SK-N-SH (cell line): ENCODE measurements around the gene HDAC2. TPM values are rescaled to one million over a fixed set of nuclear protein-coding genes. Genes with fewer than 3 reads are reported as not detected.

ENCODE experiments used
- CTCF ChIA-PET: fragments of 300-600, 350-600 bp; formaldehyde crosslinking; extraction: SDS; loops from one replicate; lab custom pipeline; 2021; lab: Yijun Ruan, JAX
- POLR2A ChIA-PET: fragments of 350-600 bp; sonication (Branson Sonifier 250); formaldehyde crosslinking; extraction: SDS; loops from one replicate; lab custom pipeline; 2020; ENCODE audit warnings: antibody characterized with exemption, inconsistent platforms; lab: Yijun Ruan, JAX
- DNase-seq: peaks from one replicate; pipeline ENCODE4 v3.0.0; 2012
- H2AFZ ChIP-seq: fragments of 200-600 bp; sonication (generic); 2 replicates; pipeline ENCODE4 v1.8.1; 2016; ENCODE audit warnings: antibody characterized with exemption, mild to moderate bottlenecking, low read depth
- H3F3A ChIP-seq: fragments of 200-600 bp; sonication (generic); replicated peaks from 2 replicates; pipeline ENCODE3; 2016; ENCODE audit warnings: antibody characterized with exemption, mild to moderate bottlenecking; ENCODE audit not compliant: insufficient read depth
- H3K27ac ChIP-seq, 2 experiments: fragments of 200-500 bp in 1 of 2; fragments of 200-600 bp in 1 of 2; sonication (Bioruptor generic) in 1 of 2; sonication (generic), shearing (Covaris generic) in 1 of 2; 2 replicates each; pipeline versions ENCODE4 v1.5.1 to v1.6.1; 2014 to 2016; ENCODE audit warnings: low read depth in 2 of 2, inconsistent platforms in 1 of 2, low read length in 1 of 2, mild to moderate bottlenecking in 1 of 2, mixed read lengths in 1 of 2
- H3K27me3 ChIP-seq: fragments of 200-600 bp; sonication (generic), shearing (Covaris generic); 2 replicates; pipeline ENCODE4 v1.6.1; 2016; ENCODE audit warnings: mixed run types; ENCODE audit not compliant: insufficient read depth
- H3K36me3 ChIP-seq, 2 experiments: fragments of 200-500 bp in 1 of 2; fragments of 200-600 bp in 1 of 2; sonication (Bioruptor generic) in 1 of 2; sonication (generic) in 1 of 2; replicated peaks in 1 of 2; 2 replicates each; pipeline versions ENCODE3 to v1.5.1; 2014 to 2016; ENCODE audit warnings: low read length in 1 of 2, mild to moderate bottlenecking in 1 of 2; ENCODE audit not compliant: insufficient read depth in 2 of 2, control insufficient read depth in 1 of 2
- H3K4me1 ChIP-seq, 2 experiments: fragments of 200-500 bp in 1 of 2; fragments of 200-600 bp in 1 of 2; sonication (Bioruptor generic) in 1 of 2; sonication (generic), shearing (Covaris generic) in 1 of 2; 2 replicates each; pipeline versions ENCODE4 v1.5.1 to v1.6.1; 2014 to 2016; ENCODE audit warnings: low read depth in 1 of 2, low read length in 1 of 2, mixed run types in 1 of 2; ENCODE audit not compliant: insufficient read depth in 2 of 2, control insufficient read depth in 1 of 2
- H3K4me2 ChIP-seq: fragments of 200-600 bp; sonication (generic), shearing (Covaris generic); 2 replicates; pipeline ENCODE4 v1.6.1; 2017; ENCODE audit warnings: mixed run types
- H3K4me3 ChIP-seq, 2 experiments: fragments of 200-500 bp in 1 of 2; fragments of 200-600 bp in 1 of 2; sonication (Bioruptor generic) in 1 of 2; sonication (generic), shearing (Covaris generic) in 1 of 2; 2 replicates each; pipeline versions ENCODE4 v1.5.1 to v1.8.1; 2014 to 2016; ENCODE audit warnings: low read depth in 2 of 2, inconsistent platforms in 1 of 2, low read length in 1 of 2, mild to moderate bottlenecking in 1 of 2, mixed read lengths in 1 of 2, moderate library complexity in 1 of 2
- H3K79me2 ChIP-seq: fragments of 200-600 bp; sonication (generic); 2 replicates; pipeline ENCODE4 v1.8.1; 2017; ENCODE audit warnings: mild to moderate bottlenecking; ENCODE audit not compliant: insufficient read depth
- H3K9ac ChIP-seq: fragments of 200-600 bp; sonication (generic); 2 replicates; pipeline ENCODE4 v1.6.1; 2017; ENCODE audit warnings: mixed run types
- H3K9me2 ChIP-seq: fragments of 200-600 bp; sonication (generic); 2 replicates; pipeline ENCODE4 v1.6.1; 2017; ENCODE audit warnings: mixed run types
- H3K9me3 ChIP-seq: fragments of 200-600 bp; sonication (generic); 2 replicates; pipeline ENCODE4 v1.6.1; 2017; ENCODE audit warnings: mixed run types, mild to moderate bottlenecking, moderate library complexity
- H4K20me1 ChIP-seq: fragments of 200-600 bp; sonication (generic); 2 replicates; pipeline ENCODE4 v1.6.1; 2017; ENCODE audit warnings: mild to moderate bottlenecking, mixed run types; ENCODE audit not compliant: insufficient read depth
- CHD2 ChIP-seq: fragments of 150-350 bp; IDR thresholded peaks from 2 replicates; pipeline ENCODE4 v1.6.1; 2018; ENCODE audit warnings: low read length; ENCODE audit not compliant: partially characterized antibody
- EP300 ChIP-seq, 2 experiments: IDR thresholded peaks; 2 replicates each; pipeline versions ENCODE4 v1.4.0 to v1.6.1; 2012; ENCODE audit warnings: borderline replicate concordance in 1 of 2, low read depth in 1 of 2, low read length in 1 of 2
- EZH2phosphoT487 ChIP-seq: fragments of 200-600 bp; sonication (generic); IDR thresholded peaks from 2 replicates; pipeline ENCODE4 v1.6.1; 2017; ENCODE audit warnings: low read depth, mixed run types, mild to moderate bottlenecking, antibody characterized with exemption, moderate library complexity, borderline replicate concordance
- FOXJ3 ChIP-seq: sonication (generic); formaldehyde crosslinking; IDR thresholded peaks from 2 replicates; pipeline ENCODE4 v1.5.1; 2020; ENCODE audit warnings: mild to moderate bottlenecking, missing genetic modification reagents
- GABPA ChIP-seq: IDR thresholded peaks from 2 replicates; pipeline ENCODE4 v1.4.0; 2012; ENCODE audit warnings: low read depth, mild to moderate bottlenecking
- MAX ChIP-seq: IDR thresholded peaks from 2 replicates; pipeline ENCODE4 v1.4.0; 2012; ENCODE audit warnings: low read depth
- MEF2A ChIP-seq: IDR thresholded peaks from 2 replicates; pipeline ENCODE4 v1.4.0; 2012; ENCODE audit warnings: low read depth, borderline replicate concordance
- MXI1 ChIP-seq: IDR thresholded peaks from 2 replicates; pipeline ENCODE4 v1.6.1; 2012; ENCODE audit warnings: mild to moderate bottlenecking, low read depth, low read length, improper control_type of control experiment
- NFIC ChIP-seq: IDR thresholded peaks from 2 replicates; pipeline ENCODE4 v1.4.0; 2012; ENCODE audit warnings: borderline replicate concordance
- NRF1 ChIP-seq: IDR thresholded peaks from 2 replicates; pipeline ENCODE4 v1.6.1; 2012; ENCODE audit warnings: low read depth, mild to moderate bottlenecking, low read length
- RAD21 ChIP-seq: IDR thresholded peaks from 2 replicates; pipeline ENCODE4 v1.6.1; 2012; ENCODE audit warnings: mild to moderate bottlenecking, low read length
- RCOR1 ChIP-seq: fragments of 150-350 bp; IDR thresholded peaks from 2 replicates; pipeline ENCODE4 v1.6.1; 2017; ENCODE audit warnings: antibody characterized with exemption, low read length
- RFX5 ChIP-seq: IDR thresholded peaks from 2 replicates; pipeline ENCODE4 v1.6.1; 2012; ENCODE audit warnings: mild to moderate bottlenecking, improper control_type of control experiment, low read length
- RXRA ChIP-seq: IDR thresholded peaks from 2 replicates; pipeline ENCODE4 v1.4.0; 2012; ENCODE audit warnings: low read depth, mild to moderate bottlenecking, borderline replicate concordance
- SIN3A ChIP-seq: IDR thresholded peaks from 2 replicates; pipeline ENCODE4 v1.6.1; 2012; ENCODE audit warnings: low read depth, mild to moderate bottlenecking, low read length, moderate library complexity, borderline replicate concordance
- TAF1 ChIP-seq: IDR thresholded peaks from 2 replicates; pipeline ENCODE4 v1.6.1; 2012; ENCODE audit warnings: low read depth, mild to moderate bottlenecking, low read length, moderate library complexity, borderline replicate concordance
- TCF12 ChIP-seq: IDR thresholded peaks from 2 replicates; pipeline ENCODE4 v1.4.0; 2012
- WGBS: methylation state at CpG from one replicate; pipeline ENCODE4 v1.1.6; 2017; ENCODE audit warnings: low lambda C conversion rate; 5-methylcytosine and 5-hydroxymethylcytosine counted together
- polyA plus RNA-seq, 3 experiments: library from polyadenylated mRNA; depleted of rRNA; stranded (reverse); fragments of >200 nt; gene quantifications; 2 replicates each; pipeline ENCODE4 v1.2.3, GENCODE V29; 2012
- TF ChIP-seq, protein P1 (sequence below): fragments of 150-350 bp; IDR thresholded peaks from 2 replicates; pipeline ENCODE4 v1.6.1; 2016; ENCODE audit warnings: mild to moderate bottlenecking, low read depth, low read length

HDAC2 gene
- polyA plus RNA-seq, 1 of the 3 experiments (the other 2 are of a cell fraction) = 90.4 TPM

DNA sequence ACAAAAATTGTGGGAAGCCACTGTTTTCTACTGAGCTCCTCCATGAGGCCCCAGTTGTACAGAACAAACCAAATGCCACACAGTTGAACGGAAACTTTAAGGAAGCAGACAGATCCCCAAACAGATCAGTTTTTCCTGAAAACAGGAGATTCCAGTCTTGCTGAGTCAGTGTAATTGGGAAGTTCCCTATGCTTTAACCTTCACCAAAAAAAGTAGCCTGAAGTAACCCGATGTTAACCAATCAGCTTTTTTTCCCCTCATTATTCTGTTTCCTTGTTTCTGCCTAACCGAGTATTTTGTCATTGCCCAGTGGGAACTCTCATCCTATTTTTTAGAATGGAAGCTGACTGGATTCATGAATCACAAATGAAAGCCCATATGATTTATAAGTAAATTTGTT, 77.1 kb downstream of the HDAC2 start:
- Histone ChIP-seq H3F3A (peaks cover 8% of the 10 kb centered on the region), H3K27me3 (no peaks in the 10 kb centered on the region), H3K27ac (peak overlapping the region; percentile 58 to 69; a peak in 3 of 4 replicates), H3K36me3 (no peaks in the 10 kb centered on the region), H2AFZ (no peak overlapping the region), H4K20me1 (no peaks in the 10 kb centered on the region), H3K4me1 (peaks cover 0 to 2% of the 10 kb centered on the region in 2 experiments; a peak in 1 of 4 replicates), H3K9me3 (peaks cover 8% of the 10 kb centered on the region; the same call in 1 of the 2 replicates), H3K4me3 (no peak overlapping the region), H3K4me2 (no peak overlapping the region), H3K9ac (no peak overlapping the region), H3K79me2 (no peaks in the 10 kb centered on the region), H3K9me2 (no peaks in the 10 kb centered on the region)
- ChIA-PET CTCF (interaction anchor here (1.0 to 1.2 kb wide), 2 partner anchors 13 to 14 kb away, joined by 3 to 4 read pairs; no protein-coding TSS in a partner anchor), POLR2A (no interaction called here)
- TF ChIP-seq FOXJ3 (CRISPR knock-in tag) = no peak
- peak; percentile 17; the same call in 1 of the 2 replicates for TF ChIP-seq RXRA
- DNase-seq = no peak
- WGBS = 34% methylated on average over 3 of the region's 3 CpGs

DNA sequence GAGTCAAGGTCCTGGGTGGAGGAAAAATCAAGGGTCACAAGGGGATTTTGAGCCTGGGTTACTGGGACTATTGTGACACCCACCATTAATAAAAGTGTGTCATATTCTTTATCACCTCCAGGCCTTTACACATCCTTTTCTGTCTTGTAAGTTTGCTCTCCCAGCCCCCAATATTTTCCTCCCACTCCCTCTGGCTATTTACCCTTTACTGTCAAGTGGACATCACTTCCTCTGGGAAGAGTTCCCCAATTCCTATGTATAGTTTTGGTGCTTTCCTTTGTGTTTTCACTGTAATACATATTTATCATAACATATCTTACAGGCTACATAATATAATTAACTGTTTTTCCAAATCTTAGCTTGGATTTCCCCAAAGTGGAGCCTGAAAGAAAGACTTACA, 77.5 kb downstream of the HDAC2 start:
- ChIA-PET CTCF (interaction anchor here (1.0 to 1.2 kb wide), 2 partner anchors 13 kb away, joined by 3 to 4 read pairs; no protein-coding TSS in a partner anchor), POLR2A (no interaction called here)
- H3K27me3 ChIP-seq = no peaks in the 10 kb centered on the region
- peaks cover 8% of the 10 kb centered on the region; the same call in 1 of the 2 replicates for H3K9me3 ChIP-seq
- no peaks in the 10 kb centered on the region for H4K20me1 ChIP-seq
- H3K9me2 ChIP-seq = no peaks in the 10 kb centered on the region
- peaks cover 8% of the 10 kb centered on the region for H3F3A ChIP-seq
- H3K79me2 ChIP-seq = no peaks in the 10 kb centered on the region
- H3K9ac ChIP-seq = no peak overlapping the region
- H3K36me3 ChIP-seq = no peaks in the 10 kb centered on the region
- peak overlapping the region; percentile 5 to 69; a peak in 2 of 4 replicates for H3K27ac ChIP-seq
- no peak overlapping the region for H3K4me3 ChIP-seq
- no peak for DNase-seq
- TF ChIP-seq GABPA = no peak
- TF ChIP-seq, protein P1, sequence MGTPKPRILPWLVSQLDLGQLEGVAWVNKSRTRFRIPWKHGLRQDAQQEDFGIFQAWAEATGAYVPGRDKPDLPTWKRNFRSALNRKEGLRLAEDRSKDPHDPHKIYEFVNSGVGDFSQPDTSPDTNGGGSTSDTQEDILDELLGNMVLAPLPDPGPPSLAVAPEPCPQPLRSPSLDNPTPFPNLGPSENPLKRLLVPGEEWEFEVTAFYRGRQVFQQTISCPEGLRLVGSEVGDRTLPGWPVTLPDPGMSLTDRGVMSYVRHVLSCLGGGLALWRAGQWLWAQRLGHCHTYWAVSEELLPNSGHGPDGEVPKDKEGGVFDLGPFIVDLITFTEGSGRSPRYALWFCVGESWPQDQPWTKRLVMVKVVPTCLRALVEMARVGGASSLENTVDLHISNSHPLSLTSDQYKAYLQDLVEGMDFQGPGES = no peak
- TF ChIP-seq EZH2phosphoT487 = no peak
- TF ChIP-seq MXI1 = no peak
- H3K4me1 ChIP-seq = peaks cover 0 to 2% of the 10 kb centered on the region in 2 experiments; a peak in 1 of 4 replicates
- no peak overlapping the region for H3K4me2 ChIP-seq
- H2AFZ ChIP-seq = no peak overlapping the region

- H3K79me2 ChIP-seq = no peaks in the 10 kb centered on the region
- no peaks in the 10 kb centered on the region for H3K27me3 ChIP-seq
- no peak overlapping the region for H3K27ac ChIP-seq
- no peaks in the 10 kb centered on the region for H3K9me2 ChIP-seq
- no peak for DNase-seq
- 94% methylated on average over 3 of the region's 3 CpGs for WGBS
- ChIA-PET POLR2A (interaction anchor here (0.7 kb wide), 1 partner anchor 253 kb away, joined by 3 read pairs; no protein-coding TSS in a partner anchor), CTCF (interaction anchor here (1.0 to 2.4 kb wide), 4 partner anchors 9 to 797 kb away, joined by 3 to 12 read pairs (median 6); no protein-coding TSS in a partner anchor)
- H2AFZ ChIP-seq = no peak overlapping the region
- H4K20me1 ChIP-seq = no peaks in the 10 kb centered on the region
- no peak overlapping the region for H3K4me2 ChIP-seq
- H3K36me3 ChIP-seq = no peaks in the 10 kb centered on the region
- TF ChIP-seq RAD21 (no peak), SIN3A (no peak), CHD2 (no peak), TCF12 (no peak), EP300 (IDR thresholded peaks at IDR 0.05; ENCODE audit: borderline replicate concordance in 1 of 2, low read depth in 1 of 2, low read length in 1 of 2) (no peak), NRF1 (no peak), NFIC (no peak), RCOR1 (no peak), MXI1 (no peak), MAX (no peak), RFX5 (no peak), MEF2A (no peak), GABPA (no peak), TAF1 (no peak)
- TF ChIP-seq, protein P1 = no peak
- TF ChIP-seq, all 33 proteins: peak for 0
- Histone ChIP-seq H3F3A (peaks cover 1% of the 10 kb centered on the region), H3K9ac (no peak overlapping the region), H3K9me3 (peaks cover 8% of the 10 kb centered on the region; the same call in 1 of the 2 replicates), H3K4me3 (no peak overlapping the region), H3K4me1 (peaks cover 0 to 3% of the 10 kb centered on the region in 2 experiments; a peak in 1 of 4 replicates)
Observed at GRCh38 chr6:113888956-113889630, 81.9 kb downstream of the HDAC2 start.
